Activated naive CD8-positive, alpha-beta T cell treated with anti-CD3 and anti-CD28 coated beads for 36 hours (primary cell): Measurements from ENCODE around the gene TYRP1. TPM values are rescaled to one million over a fixed set of nuclear protein-coding genes. Genes with fewer than 3 reads are reported as not detected.

ENCODE experiments used
- DNase-seq: peaks from one replicate; pipeline ENCODE4 v3.0.0; 2021
- H3K27ac Mint-ChIP-seq: one replicate; pipeline ENCODE4 v1.8.0; 2022; ENCODE audit warnings: mild to moderate bottlenecking, moderate library complexity, mixed read lengths
- H3K27me3 Mint-ChIP-seq: one replicate; pipeline ENCODE4 v1.8.0; 2022; ENCODE audit warnings: mild to moderate bottlenecking, mixed read lengths
- H3K36me3 Mint-ChIP-seq: one replicate; pipeline ENCODE4 v1.8.0; 2021; ENCODE audit warnings: mild to moderate bottlenecking, mixed read lengths
- H3K4me1 Mint-ChIP-seq: one replicate; pipeline ENCODE4 v1.8.0; 2021; ENCODE audit warnings: mixed read lengths
- H3K4me3 Mint-ChIP-seq: one replicate; pipeline ENCODE4 v1.8.0; 2022; ENCODE audit warnings: mild to moderate bottlenecking, moderate library complexity, mixed read lengths
- H3K9me3 Mint-ChIP-seq: one replicate; pipeline ENCODE4 v1.8.0; 2022; ENCODE audit warnings: mixed read lengths
- total RNA-seq, 2 experiments: library from RNA; stranded (reverse); gene quantifications; one replicate each; pipeline ENCODE4 v1.2.3, GENCODE V29; 2021

TYRP1 gene
- total RNA-seq, 2 experiments from 2014 or later, result not detected

DNA sequence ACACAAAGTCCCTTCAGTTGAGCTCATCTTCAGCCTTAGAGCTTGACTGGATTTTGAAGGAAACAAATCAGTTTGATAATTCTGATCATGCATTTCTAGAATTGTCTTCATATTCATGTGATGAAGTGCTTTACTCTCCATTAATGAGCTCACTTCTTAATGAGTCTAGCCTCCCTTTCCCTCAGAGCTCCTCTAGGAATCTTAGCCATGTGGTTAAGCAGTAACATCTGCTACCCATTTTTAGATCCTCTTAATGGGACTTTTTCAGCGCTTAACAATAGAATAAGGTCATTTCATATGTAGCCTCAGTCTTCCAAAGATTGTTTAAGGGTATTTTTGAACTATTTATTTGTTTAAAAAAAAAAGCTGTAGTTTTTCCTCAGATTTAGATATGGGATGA is 44.7 kb downstream of the TYRP1 start:
- Mint-ChIP-seq H3K4me1 (no peaks in the 10 kb centered on the region), H3K27me3 (no peaks in the 10 kb centered on the region), H3K4me3 (no peak overlapping the region), H3K9me3 (peaks cover 22% of the 10 kb centered on the region), H3K36me3 (no peaks in the 10 kb centered on the region), H3K27ac (no peak overlapping the region)
- DNase-seq, result no peak

- DNase-seq, result no peak
These were observed 45.9 kb downstream of the TYRP1 start for GRCh38 chr9:12739014-12739652.

DNA sequence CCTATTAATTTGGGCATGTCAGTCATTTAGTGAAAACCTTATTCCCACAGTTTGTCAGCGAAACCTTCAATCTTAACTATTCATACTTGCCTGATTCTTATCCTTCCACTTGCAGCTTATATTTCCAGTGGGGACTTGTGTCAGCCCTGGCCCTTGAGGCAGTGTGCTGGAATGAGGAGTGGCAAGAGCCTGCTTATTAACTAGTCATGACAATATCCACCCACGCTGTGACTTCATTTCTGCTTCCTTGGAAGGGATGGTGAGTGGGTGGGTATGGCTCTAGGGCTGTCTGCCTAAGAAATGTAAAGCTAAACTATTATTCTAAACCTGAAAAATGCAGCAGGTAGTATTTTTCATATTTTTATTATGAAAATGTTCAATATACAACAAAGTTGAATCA is 47.7 kb downstream of the TYRP1 start:
- no peaks in the 10 kb centered on the region for H3K36me3 Mint-ChIP-seq
- peaks cover 15% of the 10 kb centered on the region for H3K9me3 Mint-ChIP-seq
- DNase-seq, result no peak
- H3K4me1 Mint-ChIP-seq, result no peaks in the 10 kb centered on the region
- no peak overlapping the region for H3K4me3 Mint-ChIP-seq
- no peak overlapping the region for H3K27ac Mint-ChIP-seq
- no peaks in the 10 kb centered on the region for H3K27me3 Mint-ChIP-seq

More at GRCh38 chr9:12739014-12739652, 45.9 kb downstream of the TYRP1 start:
- H3K4me1 Mint-ChIP-seq, result no peaks in the 10 kb centered on the region
- no peaks in the 10 kb centered on the region for H3K27me3 Mint-ChIP-seq
- no peak overlapping the region for H3K27ac Mint-ChIP-seq
- H3K36me3 Mint-ChIP-seq, result no peaks in the 10 kb centered on the region
- H3K4me3 Mint-ChIP-seq, result no peak overlapping the region
- peaks cover 23% of the 10 kb centered on the region for H3K9me3 Mint-ChIP-seq

DNA sequence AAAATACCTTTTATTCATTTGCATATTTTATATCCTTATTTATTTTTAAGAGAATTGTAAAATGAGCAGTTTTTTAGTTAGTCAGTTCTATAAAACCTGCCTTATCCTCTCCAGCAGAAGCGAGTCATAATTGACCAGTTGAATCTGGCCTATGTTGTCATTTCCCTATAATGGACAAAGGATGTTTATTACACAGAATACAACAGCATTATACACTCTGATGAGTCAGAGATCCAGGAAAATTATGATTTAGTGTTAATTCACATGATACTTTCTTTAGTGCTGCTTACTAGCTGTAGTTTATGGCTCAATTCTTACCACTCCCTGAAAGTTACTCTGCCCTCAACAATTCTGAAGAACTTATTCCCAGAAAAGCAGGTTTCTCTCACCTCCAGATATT is 54.8 kb downstream of the TYRP1 start:
- Mint-ChIP-seq H3K36me3 (no peaks in the 10 kb centered on the region), H3K9me3 (peaks cover 7% of the 10 kb centered on the region), H3K4me3 (no peak overlapping the region), H3K27ac (no peak overlapping the region), H3K4me1 (no peaks in the 10 kb centered on the region), H3K27me3 (no peaks in the 10 kb centered on the region)
- no peak for DNase-seq

DNA sequence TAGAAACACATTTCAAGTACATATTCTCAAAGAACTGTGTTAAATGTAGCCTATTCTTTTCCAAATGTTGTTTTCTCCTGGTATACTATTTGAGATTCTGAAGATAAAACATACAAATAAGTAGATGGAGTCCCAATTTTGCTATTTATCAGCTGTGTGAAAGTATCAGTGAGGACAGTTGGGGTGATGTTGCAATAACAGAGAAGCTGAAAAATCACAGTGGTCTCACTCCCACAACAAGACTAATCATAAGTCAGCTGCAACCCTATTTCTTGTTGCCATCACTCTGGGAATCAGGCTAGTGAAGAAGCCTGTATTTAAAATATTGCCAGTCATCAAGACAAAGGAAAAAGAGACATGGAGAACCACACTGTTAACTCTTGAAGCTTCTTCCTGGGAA is 55.8 kb downstream of the TYRP1 start:
- DNase-seq, result no peak
- Mint-ChIP-seq H3K27ac (no peak overlapping the region), H3K4me1 (no peaks in the 10 kb centered on the region), H3K36me3 (no peaks in the 10 kb centered on the region), H3K4me3 (no peak overlapping the region), H3K27me3 (no peaks in the 10 kb centered on the region), H3K9me3 (peaks cover 4% of the 10 kb centered on the region)

DNA sequence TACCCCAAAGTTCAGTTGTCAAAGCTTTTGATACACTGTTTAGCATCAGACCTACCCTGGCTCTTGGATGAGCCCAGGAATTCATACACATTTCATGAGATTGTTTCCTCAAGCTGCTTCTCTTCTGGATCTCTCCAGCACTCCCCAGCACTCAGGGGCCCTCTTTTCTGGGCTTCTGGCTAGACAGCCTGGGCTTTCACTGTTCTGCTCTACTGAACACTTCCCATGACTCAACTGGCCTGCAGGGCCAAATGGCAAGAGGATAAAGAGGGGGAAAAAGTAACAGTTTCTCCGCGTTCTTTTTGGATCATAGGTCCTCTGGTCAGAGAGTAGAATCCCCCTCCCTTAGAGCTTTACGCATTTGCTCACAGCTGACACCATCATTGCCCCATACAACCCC is 60.7 kb downstream of the TYRP1 start:
- Mint-ChIP-seq H3K4me3 (no peak overlapping the region), H3K9me3 (peaks cover 3% of the 10 kb centered on the region), H3K4me1 (no peaks in the 10 kb centered on the region), H3K27ac (no peak overlapping the region), H3K36me3 (no peaks in the 10 kb centered on the region), H3K27me3 (no peaks in the 10 kb centered on the region)
- DNase-seq, result no peak

GRCh38 chr9:12759761-12760160 is 66.6 kb downstream of the TYRP1 start:
- no peak for DNase-seq

More at GRCh38 chr9:12759761-12760160, 66.6 kb downstream of the TYRP1 start:
- no peaks in the 10 kb centered on the region for H3K36me3 Mint-ChIP-seq
- no peak overlapping the region for H3K4me3 Mint-ChIP-seq
- H3K27me3 Mint-ChIP-seq, result no peaks in the 10 kb centered on the region
- peaks cover 9% of the 10 kb centered on the region for H3K9me3 Mint-ChIP-seq
- H3K4me1 Mint-ChIP-seq, result no peaks in the 10 kb centered on the region
- no peak overlapping the region for H3K27ac Mint-ChIP-seq

Other genes starting within 250 kb of the TYRP1 start
- gene LURAP1L, start 81.6 kb downstream of the TYRP1 start, total RNA-seq, result not detected